GM21825 (cell line): ENCODE measurements around the gene SMARCD1.

Experiments
- ATAC-seq: cut with Tn5 transposase; IDR thresholded peaks from one replicate; pipeline ENCODE4 v1.9.1; 2021; ENCODE audit warnings: mild to moderate bottlenecking, moderate library complexity; ENCODE audit not compliant: unreplicated experiment

SMARCD1 gene

DNA sequence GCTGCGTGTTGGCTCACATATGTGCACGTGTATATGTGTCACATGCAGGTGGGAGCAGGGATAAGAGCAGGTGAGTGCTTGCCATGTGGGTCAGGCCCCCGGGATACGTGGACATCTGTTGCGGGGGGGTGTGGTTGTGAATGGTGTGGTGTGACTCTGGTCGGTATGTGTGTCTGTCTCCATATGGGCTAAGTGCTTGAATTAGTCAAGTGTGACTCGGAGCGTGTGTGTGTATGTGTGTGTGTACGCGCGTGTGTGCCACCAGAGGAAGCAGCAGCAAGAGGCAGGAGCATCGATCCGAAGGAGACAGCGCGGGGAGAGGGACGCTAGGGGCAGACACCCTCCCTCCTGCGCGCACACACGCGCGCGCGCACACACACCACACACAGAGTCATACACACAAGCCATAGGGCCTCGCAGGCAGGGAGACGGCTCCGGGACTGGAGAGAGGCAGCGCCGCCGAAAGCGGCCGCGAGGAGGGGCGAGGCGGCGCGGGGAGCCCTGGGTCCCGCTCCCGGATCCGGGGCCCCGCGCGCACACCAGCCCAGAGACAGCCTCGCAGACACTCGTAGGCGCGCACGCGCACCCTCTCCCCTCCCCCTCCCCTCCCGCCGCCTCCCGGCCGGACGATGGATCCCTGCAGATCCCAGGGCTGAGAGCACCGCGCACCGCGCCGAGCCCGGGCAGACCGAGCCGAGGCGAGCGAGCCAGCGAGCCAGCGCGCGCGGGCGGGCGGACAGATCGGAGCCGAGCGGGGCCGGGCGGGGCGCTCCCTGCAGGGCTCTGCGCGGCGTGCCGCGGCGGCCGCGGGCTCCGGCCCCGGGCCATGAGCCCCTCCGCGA, 27.9 kb upstream of the SMARCD1 start, which contains the start of gene ASIC1:
TSS of gene ASIC1 (plus strand) at position 597 of the 842 bp plus-strand sequence. CDS start 1,171 bp downstream, outside the sequence.
- ATAC-seq = no peak

- ATAC-seq = no peak
These were observed 27.1 kb upstream of the SMARCD1 start for GRCh38 chr12:50057896-50058670.

GRCh38 chr12:50058743-50059312, 26.3 kb upstream of the SMARCD1 start:
- no peak for ATAC-seq

GRCh38 chr12:50059440-50060119, 25.6 kb upstream of the SMARCD1 start:
- ATAC-seq = no peak

- no peak for ATAC-seq
These were observed 25.0 kb upstream of the SMARCD1 start for GRCh38 chr12:50060120-50060468.

GRCh38 chr12:50061171-50061570, 24.0 kb upstream of the SMARCD1 start:
- ATAC-seq = no peak

GRCh38 chr12:50061946-50062686, 23.0 kb upstream of the SMARCD1 start:
- ATAC-seq = no peak

- ATAC-seq = no peak
These were observed 22.2 kb upstream of the SMARCD1 start for GRCh38 chr12:50062728-50063460.

- ATAC-seq = no peak
These were observed 19.3 kb upstream of the SMARCD1 start for GRCh38 chr12:50065726-50066310.

DNA sequence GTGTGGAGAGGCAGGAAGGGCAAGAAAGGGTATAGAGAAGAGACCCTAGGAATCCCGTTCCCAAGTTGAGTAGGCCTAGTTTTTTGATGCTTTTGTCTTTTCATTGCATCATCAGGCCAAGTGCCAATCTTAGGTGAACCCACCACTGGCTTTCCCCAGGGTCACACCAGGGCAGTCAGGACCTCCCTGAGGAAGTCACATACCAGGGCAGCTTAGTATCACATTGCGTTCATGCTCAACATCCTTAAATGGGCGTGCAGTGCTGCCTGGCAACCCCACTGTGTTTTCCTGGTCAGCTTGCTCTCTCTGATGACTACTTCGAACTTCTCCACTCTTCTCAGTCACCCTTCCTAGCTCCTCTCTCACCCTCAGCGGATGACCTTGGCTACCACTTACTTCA, 18.7 kb upstream of the SMARCD1 start:
- ATAC-seq = no peak

DNA sequence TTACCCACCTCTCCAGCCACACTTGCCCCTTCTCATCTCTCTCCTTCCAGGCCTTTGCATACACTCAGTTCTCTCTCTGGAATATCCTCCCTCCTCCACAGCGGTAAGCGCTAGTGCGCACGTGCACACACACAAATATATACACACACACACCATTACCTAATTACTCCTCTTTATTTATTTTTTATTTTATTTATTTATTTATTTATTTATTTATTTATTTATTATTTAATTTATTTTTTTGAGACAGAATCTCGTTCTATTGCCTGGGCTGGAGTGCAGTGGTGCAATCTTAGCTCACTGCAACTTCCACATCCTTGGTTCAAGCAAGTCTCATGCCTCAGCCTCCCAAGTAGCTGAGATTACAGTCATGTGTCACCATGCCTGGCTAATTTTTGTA, 16.1 kb upstream of the SMARCD1 start:
- ATAC-seq = no peak

- no peak for ATAC-seq
These were observed 15.6 kb upstream of the SMARCD1 start for GRCh38 chr12:50069539-50069938.

DNA sequence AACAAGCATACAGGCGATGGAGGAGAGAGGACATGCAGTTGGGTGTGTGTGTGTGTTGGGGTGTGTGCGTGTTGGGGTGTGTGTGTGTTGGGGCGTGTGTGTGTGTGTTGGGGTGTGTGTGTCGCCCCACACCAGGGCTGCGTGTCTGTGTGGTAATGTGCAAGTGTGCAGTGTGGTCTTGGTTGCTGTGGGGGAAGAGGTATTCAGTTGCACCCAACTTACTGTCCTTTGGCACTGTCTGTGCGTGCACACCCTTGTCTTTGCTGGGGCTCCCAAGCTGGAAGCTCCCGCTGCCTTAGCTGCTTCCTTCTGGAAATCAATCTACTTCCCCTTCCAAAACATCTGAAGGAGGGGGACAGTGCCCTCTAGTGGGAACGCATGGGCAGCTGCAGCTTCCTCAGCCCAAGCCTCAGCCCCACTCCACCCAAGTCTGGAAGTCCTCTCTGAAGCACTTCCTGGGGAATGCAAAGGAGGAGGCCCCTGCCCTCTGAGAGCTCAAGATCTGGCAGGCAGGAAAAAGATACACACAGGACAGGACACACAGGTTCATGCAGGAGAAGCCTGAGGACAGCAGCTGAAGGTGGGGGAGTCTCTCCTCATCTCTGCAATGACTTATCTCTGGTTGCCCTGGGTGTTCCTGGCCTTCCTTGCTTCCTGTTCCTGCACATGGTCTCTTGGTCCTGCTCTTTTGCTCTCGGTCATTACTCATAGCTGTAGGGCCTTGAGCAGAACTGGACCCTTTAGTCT, 14.7 kb upstream of the SMARCD1 start:
- ATAC-seq = no peak

- ATAC-seq = no peak
These were observed 12.8 kb upstream of the SMARCD1 start for GRCh38 chr12:50072198-50072907.

- no peak for ATAC-seq
These were observed 11.9 kb upstream of the SMARCD1 start for GRCh38 chr12:50073206-50073605.

DNA sequence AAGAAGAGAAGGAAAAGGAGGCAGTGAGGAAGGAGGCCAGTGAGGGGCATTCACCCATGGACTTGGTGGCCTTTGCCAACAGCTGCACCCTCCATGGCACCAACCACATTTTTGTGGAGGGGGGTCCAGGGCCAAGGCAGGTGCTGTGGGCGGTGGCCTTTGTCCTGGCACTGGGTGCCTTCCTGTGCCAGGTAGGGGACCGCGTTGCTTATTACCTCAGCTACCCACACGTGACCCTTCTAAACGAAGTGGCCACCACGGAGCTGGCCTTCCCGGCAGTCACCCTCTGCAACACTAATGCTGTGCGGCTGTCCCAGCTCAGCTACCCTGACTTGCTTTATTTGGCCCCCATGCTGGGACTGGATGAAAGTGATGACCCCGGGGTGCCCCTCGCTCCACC, 11.4 kb upstream of the SMARCD1 start:
- ATAC-seq = no peak

DNA sequence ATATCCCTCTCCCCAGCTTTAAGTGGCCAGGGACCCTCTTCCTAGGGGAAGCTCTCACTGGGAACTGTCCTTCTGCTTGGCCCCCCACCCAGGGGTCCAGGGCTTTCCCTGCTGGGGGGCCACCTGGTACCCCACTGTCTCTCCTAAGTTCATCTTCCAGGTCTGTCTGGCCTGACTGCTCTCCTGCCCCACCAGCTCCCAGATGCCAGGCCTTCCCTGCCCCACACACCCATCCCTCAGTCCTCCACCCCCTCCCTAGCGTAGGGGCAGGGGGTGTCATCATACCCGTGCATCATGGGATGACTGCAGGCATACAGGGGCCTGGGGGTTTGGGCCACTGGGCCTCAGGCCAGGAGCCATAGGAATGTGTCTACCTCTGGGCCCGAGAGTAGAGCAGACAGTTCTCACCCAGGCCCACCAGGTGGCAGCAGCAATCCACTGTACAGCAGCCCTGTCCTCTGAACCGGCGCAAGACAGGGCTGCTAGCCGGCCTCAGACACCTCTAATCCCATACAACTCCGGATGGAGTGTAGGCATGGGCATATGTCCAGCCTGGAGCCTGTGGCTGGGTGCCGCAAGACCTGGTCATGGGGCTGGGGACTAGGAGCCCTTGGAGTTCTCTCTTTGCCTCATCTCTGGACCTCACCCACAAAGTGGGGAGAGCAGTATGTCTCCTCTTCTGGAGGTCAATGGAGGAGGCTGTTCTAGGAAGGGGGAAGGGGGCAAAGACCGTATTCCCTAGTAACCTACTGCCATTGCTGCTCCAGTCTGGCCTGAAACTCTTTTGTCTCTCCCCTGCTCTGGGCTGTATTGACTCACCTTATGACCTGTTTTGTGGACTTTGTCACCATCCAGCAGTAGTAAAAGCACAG, 10.0 kb upstream of the SMARCD1 start:
- ATAC-seq = no peak
